NCI-H524 (cell line): Measurements from ENCODE around the gene R3HCC1L.

ENCODE experiments used
- DNase-seq, 2 experiments: peaks; one replicate each; lab custom pipeline; 2025; lab: John Stamatoyannopoulos, UW

R3HCC1L gene

GRCh38 chr10:98231417-98231816 is 97.0 kb downstream of the R3HCC1L start:
- no peak for DNase-seq

- no peak for DNase-seq
These were observed 101.4 kb downstream of the R3HCC1L start for GRCh38 chr10:98235846-98236245.

GRCh38 chr10:98236862-98237261 is 102.4 kb downstream of the R3HCC1L start:
- no peak for DNase-seq

GRCh38 chr10:98238391-98238790 is 103.9 kb downstream of the R3HCC1L start:
- DNase-seq, result no peak

- no peak for DNase-seq
These were observed 106.1 kb downstream of the R3HCC1L start for GRCh38 chr10:98240524-98240923.

GRCh38 chr10:98242823-98243222 is 108.4 kb downstream of the R3HCC1L start:
- DNase-seq, result peak in 1 of 2 experiments; percentile 21

- no peak for DNase-seq
These were observed 109.7 kb downstream of the R3HCC1L start for GRCh38 chr10:98244141-98244540.

- DNase-seq, result no peak
These were observed 110.1 kb downstream of the R3HCC1L start for GRCh38 chr10:98244586-98244985.

- DNase-seq, result no peak
These were observed 112.7 kb downstream of the R3HCC1L start for GRCh38 chr10:98246911-98247805.

- no peak for DNase-seq
These were observed 113.6 kb downstream of the R3HCC1L start for GRCh38 chr10:98248018-98248417.

- DNase-seq, result no peak
These were observed 114.7 kb downstream of the R3HCC1L start for GRCh38 chr10:98249134-98249533.

- no peak for DNase-seq
These were observed 116.9 kb downstream of the R3HCC1L start for GRCh38 chr10:98251399-98251798.

GRCh38 chr10:98252464-98252863 is 118.0 kb downstream of the R3HCC1L start:
- DNase-seq, result no peak

- no peak for DNase-seq
These were observed 119.0 kb downstream of the R3HCC1L start for GRCh38 chr10:98253499-98253898.

- no peak for DNase-seq
These were observed 119.9 kb downstream of the R3HCC1L start for GRCh38 chr10:98254234-98254974.

GRCh38 chr10:98255146-98255877 is 120.9 kb downstream of the R3HCC1L start:
- no peak for DNase-seq

GRCh38 chr10:98256692-98257091 is 122.2 kb downstream of the R3HCC1L start:
- DNase-seq, result no peak

- DNase-seq, result no peak
These were observed 122.7 kb downstream of the R3HCC1L start for GRCh38 chr10:98257198-98257597.

- no peak for DNase-seq
These were observed 123.5 kb downstream of the R3HCC1L start for GRCh38 chr10:98257961-98258360.

- DNase-seq, result no peak
These were observed 124.4 kb downstream of the R3HCC1L start for GRCh38 chr10:98258683-98259454.

GRCh38 chr10:98259606-98260315 is 125.3 kb downstream of the R3HCC1L start:
- DNase-seq, result no peak
